Measurements from ENCODE around the gene PARD3. TPM values are rescaled to one million over a fixed set of nuclear protein-coding genes. Genes with fewer than 3 reads are reported as not detected.

PARD3 gene
- total RNA-seq, 1 donor from 2014 or later, result 34.1 TPM

DNA sequence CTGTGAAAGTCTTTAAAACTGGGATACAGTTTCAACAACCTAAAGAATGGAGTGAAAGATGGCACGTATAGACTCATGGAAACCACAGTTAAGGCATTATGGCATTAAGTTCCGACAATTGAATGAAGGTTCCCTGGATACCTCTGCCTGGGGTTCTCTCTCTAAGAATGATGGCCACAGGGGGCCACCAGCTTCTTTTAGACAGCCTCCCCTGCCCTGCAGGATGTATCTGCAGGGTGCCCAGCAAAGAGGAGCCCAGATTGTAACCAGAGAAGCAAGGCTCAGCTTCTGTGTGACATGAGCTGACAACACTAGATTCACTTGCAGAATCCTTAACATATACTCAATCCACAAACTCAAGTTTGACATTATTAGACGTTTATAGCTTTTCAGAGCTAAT, 645.4 kb downstream of the PARD3 start:
- Histone ChIP-seq H3K4me1 (no peaks in the 10 kb centered on the region), H3K9me3 (no peaks in the 10 kb centered on the region), H3K27ac (no peak overlapping the region), H3K36me3 (no peaks in the 10 kb centered on the region), H3K4me3 (no peak overlapping the region), H3K27me3 (ENCODE audit: low read depth) (no peaks in the 10 kb centered on the region)
- DNase-seq (no peak), ATAC-seq (no peak)
- intact Hi-C loops (cut with DNase I), result no loop called here
- TF ChIP-seq, protein P1, sequence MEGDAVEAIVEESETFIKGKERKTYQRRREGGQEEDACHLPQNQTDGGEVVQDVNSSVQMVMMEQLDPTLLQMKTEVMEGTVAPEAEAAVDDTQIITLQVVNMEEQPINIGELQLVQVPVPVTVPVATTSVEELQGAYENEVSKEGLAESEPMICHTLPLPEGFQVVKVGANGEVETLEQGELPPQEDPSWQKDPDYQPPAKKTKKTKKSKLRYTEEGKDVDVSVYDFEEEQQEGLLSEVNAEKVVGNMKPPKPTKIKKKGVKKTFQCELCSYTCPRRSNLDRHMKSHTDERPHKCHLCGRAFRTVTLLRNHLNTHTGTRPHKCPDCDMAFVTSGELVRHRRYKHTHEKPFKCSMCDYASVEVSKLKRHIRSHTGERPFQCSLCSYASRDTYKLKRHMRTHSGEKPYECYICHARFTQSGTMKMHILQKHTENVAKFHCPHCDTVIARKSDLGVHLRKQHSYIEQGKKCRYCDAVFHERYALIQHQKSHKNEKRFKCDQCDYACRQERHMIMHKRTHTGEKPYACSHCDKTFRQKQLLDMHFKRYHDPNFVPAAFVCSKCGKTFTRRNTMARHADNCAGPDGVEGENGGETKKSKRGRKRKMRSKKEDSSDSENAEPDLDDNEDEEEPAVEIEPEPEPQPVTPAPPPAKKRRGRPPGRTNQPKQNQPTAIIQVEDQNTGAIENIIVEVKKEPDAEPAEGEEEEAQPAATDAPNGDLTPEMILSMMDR (IDR thresholded peaks at IDR 0.05), result no peak

DNA sequence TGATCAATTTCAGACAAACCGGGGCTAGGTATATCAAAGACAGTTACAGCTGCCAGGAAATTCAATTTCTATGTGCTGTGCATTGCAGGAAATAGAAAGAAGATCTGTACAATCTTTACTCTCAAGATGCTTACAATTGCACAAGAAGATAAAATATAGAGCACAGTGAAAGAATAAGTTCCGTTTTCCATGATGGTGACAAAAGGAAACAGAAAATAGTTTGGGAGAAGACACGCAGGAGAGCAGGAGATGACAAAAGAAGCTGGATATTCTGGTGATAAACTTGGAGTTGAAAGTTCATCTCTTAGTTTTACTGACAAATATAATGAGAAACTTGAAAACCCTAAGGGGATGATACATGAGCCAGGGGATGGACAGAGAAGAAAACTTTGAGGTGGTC, 646.0 kb downstream of the PARD3 start:
- no peak overlapping the region for H3K27ac ChIP-seq
- H3K27me3 ChIP-seq (ENCODE audit: low read depth), result no peaks in the 10 kb centered on the region

DNA sequence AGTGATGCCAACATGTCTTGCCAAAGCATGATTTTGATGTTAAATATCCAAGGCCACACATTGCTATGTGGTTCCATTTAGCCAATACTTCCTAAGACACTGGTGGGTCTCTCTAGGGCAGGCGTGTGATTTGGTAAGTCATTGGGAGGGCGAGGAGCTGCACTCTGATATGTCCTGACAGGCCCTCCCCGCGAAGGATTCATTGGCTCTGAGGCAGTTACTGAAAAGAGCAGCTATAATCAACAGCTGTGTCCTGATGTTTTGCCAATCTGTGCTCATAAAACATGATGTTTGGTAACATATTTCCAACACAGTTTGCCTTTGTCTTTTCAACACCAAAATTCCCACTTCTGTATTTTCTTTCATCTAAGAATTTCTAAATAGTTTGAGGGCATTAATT, 646.7 kb downstream of the PARD3 start:
- Histone ChIP-seq H3K4me1 (no peaks in the 10 kb centered on the region), H3K27me3 (ENCODE audit: low read depth) (no peaks in the 10 kb centered on the region), H3K36me3 (no peaks in the 10 kb centered on the region), H3K27ac (no peak overlapping the region), H3K4me3 (no peak overlapping the region), H3K9me3 (no peaks in the 10 kb centered on the region)
- TF ChIP-seq, protein P1 (IDR thresholded peaks at IDR 0.05), result no peak
- no peak for DNase-seq
- intact Hi-C loops (cut with DNase I), result no loop called here
- ATAC-seq, result no peak

More for the DNA sequence above, 646.0 kb downstream of the PARD3 start:
- DNase-seq (no peak), ATAC-seq (no peak)
- H3K36me3 ChIP-seq, result no peaks in the 10 kb centered on the region
- intact Hi-C loops (cut with DNase I), result no loop called here
- H3K4me1 ChIP-seq, result no peaks in the 10 kb centered on the region
- TF ChIP-seq, protein P1 (IDR thresholded peaks at IDR 0.05), result no peak
- no peak overlapping the region for H3K4me3 ChIP-seq
- no peaks in the 10 kb centered on the region for H3K9me3 ChIP-seq

DNA sequence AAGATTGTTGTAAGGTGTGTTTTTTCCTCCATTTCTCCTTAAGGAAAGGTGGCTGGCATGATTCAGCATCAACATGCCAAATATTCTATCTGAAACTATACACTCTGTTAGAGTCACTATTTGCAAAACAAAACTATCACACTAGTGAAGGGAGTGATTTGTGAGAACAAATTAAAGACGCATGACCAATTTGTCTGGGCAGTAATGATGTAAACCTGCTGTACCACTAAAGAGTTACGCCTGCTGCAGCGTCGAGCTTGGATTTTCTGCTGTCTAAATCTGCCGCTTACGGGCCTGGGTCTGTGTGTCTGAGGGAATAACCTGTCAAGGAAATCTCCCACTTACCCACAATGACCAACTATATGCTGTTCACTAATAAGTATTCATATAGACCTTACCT, 648.3 kb downstream of the PARD3 start:
- H3K27me3 ChIP-seq (ENCODE audit: low read depth), result no peaks in the 10 kb centered on the region
- intact Hi-C loops (cut with DNase I), result no loop called here
- ATAC-seq, result no peak

DNA sequence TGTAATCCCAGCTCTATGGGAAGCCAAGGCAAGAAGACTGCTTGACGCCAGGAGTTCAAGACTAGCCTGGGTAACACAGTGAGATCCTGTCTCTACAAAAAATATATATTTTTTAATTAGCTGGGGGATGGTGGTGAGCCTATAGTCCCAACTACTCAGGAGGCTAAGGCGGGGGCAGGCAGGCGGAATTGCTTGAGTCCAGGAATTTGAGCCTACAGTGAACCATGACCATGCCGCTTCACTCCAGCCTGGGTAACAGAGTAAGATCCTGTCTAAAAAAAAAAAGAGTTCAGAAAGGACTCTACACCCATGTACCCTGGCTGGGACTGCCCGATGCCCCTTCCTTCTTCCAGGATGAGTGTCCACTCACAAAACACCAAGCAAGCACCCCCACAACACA, 648.7 kb downstream of the PARD3 start:
- no peaks in the 10 kb centered on the region for H3K9me3 ChIP-seq
- H3K4me1 ChIP-seq, result no peaks in the 10 kb centered on the region
- TF ChIP-seq, protein P1 (IDR thresholded peaks at IDR 0.05), result no peak
- no peak for DNase-seq
- intact Hi-C loops (cut with DNase I), result no loop called here
- ATAC-seq, result no peak
- no peaks in the 10 kb centered on the region for H3K27me3 ChIP-seq (ENCODE audit: low read depth)
- H3K4me3 ChIP-seq, result no peak overlapping the region
- no peaks in the 10 kb centered on the region for H3K36me3 ChIP-seq
- H3K27ac ChIP-seq, result no peak overlapping the region

More for the DNA sequence above, 648.3 kb downstream of the PARD3 start:
- Histone ChIP-seq H3K36me3 (no peaks in the 10 kb centered on the region), H3K9me3 (no peaks in the 10 kb centered on the region), H3K4me3 (no peak overlapping the region), H3K4me1 (no peaks in the 10 kb centered on the region), H3K27ac (no peak overlapping the region)
- DNase-seq, result no peak
- TF ChIP-seq, protein P1 (IDR thresholded peaks at IDR 0.05), result no peak

DNA sequence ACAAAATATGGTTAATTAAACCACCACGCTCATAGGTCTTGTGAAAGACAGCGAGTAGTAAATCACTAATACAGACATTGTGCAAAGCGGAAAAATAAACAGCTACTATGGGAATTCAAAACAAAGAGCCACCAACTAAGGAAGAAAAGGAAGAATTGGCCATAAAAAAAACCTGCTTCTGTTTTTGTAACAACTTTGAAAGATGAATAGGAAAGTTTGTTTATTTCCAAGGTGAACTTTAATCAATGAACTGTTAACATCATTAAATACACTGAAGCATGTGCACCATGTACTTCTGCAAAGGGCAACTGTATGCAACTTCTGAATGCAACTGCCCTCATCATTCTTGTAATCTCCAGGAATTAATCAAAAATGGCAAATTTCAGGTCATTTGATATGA, 651.1 kb downstream of the PARD3 start:
- no peak overlapping the region for H3K27ac ChIP-seq
- intact Hi-C loops (cut with DNase I), result no loop called here
- no peak for DNase-seq
- ATAC-seq, result no peak
- no peaks in the 10 kb centered on the region for H3K36me3 ChIP-seq
- H3K4me1 ChIP-seq, result no peaks in the 10 kb centered on the region
- H3K9me3 ChIP-seq, result no peaks in the 10 kb centered on the region
- H3K4me3 ChIP-seq, result no peak overlapping the region
- H3K27me3 ChIP-seq (ENCODE audit: low read depth), result no peaks in the 10 kb centered on the region
- TF ChIP-seq, protein P1 (IDR thresholded peaks at IDR 0.05), result no peak

Measured in lower lobe of right lung (tissue), 2 donors.